Progenitor cell of endocrine pancreas (in vitro differentiated cells): ENCODE measurements around the gene TRAF1. TPM values are rescaled to one million over a fixed set of nuclear protein-coding genes. Genes with fewer than 3 reads are reported as not detected.

Experiments
- DNase-seq: peaks from one replicate; pipeline ENCODE4 v3.0.0; 2021; ENCODE audit warnings: low spot score; ENCODE audit not compliant: unreplicated experiment
- H3K27ac Mint-ChIP-seq: 2 replicates; pipeline ENCODE4 v1.8.0; 2021; ENCODE audit warnings: mild to moderate bottlenecking, moderate library complexity, mixed read lengths
- H3K27me3 Mint-ChIP-seq: 2 replicates; pipeline ENCODE4 v1.8.0; 2021; ENCODE audit warnings: mixed read lengths
- H3K36me3 Mint-ChIP-seq: 2 replicates; pipeline ENCODE4 v1.8.0; 2022; ENCODE audit warnings: mixed read lengths; ENCODE audit not compliant: insufficient read depth
- H3K4me1 Mint-ChIP-seq: 2 replicates; pipeline ENCODE4 v1.8.0; 2021; ENCODE audit warnings: low read depth, mixed read lengths
- H3K4me3 Mint-ChIP-seq: 2 replicates; pipeline ENCODE4 v1.8.0; 2021; ENCODE audit warnings: low read depth, mild to moderate bottlenecking, moderate library complexity, mixed read lengths
- H3K9me3 Mint-ChIP-seq: 2 replicates; pipeline ENCODE4 v1.8.0; 2021; ENCODE audit warnings: low read depth, mixed read lengths
- CTCF ChIP-seq: fragments of 200-600 bp; sonication (generic); IDR thresholded peaks from one replicate; pipeline ENCODE4 v1.5.0; 2021; ENCODE audit warnings: antibody characterized with exemption, mild to moderate bottlenecking; ENCODE audit not compliant: unreplicated experiment
- total RNA-seq: library from RNA; stranded (reverse); gene quantifications from 2 replicates; pipeline ENCODE4 v1.2.1, GENCODE V29; 2021

TRAF1 gene
- total RNA-seq, 1 donor from 2014 or later = 6.7 TPM

DNA sequence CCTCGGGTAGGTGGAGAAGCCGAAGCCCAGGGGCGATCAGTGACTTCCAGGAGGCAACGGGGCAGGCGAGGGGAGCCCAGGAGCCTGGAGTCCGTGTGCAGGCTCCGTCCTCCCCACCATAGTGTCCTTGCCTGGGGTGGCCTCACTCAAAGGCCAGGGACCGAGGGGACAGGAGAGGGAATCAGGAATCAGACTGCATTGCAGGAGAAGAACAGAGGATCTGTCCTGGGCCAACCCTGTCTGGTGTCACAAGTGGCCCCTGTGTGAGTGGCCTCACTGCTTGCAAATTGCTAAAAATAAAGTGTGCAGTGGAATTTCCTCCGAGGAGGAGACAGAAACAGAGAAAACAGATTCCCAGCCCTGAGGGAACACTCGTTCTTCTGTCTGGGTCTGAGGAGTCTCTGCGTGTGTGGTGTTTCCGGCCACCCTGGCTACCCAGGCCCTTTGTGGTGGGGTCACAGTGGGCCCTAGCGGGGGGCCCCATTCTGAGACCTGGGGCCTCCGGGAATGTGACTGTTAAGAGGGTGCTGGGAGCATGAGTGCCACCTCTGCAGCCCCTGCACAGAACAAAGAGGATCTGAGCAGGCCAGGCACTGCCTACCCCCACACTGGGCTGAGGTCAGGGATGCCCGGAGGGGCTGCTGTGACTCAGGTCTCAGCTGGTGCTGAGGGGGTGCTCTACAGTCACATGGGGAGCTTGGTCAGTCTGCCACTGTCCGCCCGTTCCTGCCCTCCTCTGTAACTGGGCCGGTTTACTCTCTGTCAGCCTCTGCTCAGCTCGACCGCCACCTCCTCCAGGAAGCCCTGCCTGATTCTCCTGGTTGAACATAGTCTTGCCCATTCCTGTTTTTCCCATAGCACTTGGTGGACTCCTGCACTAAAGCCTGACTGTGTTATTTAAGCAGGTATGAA is 7.4 kb downstream of the TRAF1 start:
- no peak for DNase-seq
- Mint-ChIP-seq H3K4me3 (no peak overlapping the region), H3K27ac (no peak overlapping the region), H3K4me1 (peaks cover 16% of the 10 kb centered on the region), H3K36me3 (peaks cover 3% of the 10 kb centered on the region), H3K27me3 (no peaks in the 10 kb centered on the region), H3K9me3 (no peaks in the 10 kb centered on the region)
- no peak for TF ChIP-seq CTCF

DNA sequence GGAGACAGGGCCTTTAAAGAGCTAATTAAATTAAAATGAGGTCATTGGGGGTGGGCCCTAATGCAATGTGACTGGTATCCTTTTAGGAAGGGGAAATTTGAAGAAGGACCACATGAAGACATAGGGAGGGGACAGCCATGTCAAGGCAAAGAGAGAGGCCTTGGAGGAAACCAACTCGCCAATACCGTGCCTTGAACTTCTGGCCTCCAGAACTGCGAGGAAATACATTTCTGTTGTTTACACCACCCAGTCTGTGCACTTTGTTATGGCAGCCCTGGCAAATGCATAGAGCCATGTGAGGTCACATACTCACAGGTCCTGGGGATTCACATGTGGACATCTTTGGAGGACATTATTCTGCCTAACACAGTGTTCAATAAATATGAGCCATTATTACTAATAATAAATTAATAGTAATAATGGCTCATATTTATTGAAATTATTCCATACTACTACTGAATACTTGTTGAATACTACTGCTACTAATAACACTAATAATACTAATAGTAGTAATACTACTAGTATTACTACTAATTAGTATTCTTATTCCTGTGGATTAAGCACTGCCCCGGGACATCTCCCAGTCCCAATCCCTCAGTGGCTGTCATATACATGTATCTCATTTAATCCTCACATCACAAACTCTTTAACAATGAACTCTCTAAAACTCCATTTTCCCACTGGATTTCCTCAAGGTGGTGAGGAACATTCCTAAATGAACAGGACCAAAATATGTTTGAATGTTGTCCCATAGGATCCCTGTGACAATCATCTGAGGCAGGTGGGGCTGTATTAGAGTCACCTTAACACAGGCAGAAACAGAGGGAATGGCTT is 8.4 kb downstream of the TRAF1 start:
- no peak for DNase-seq
- Mint-ChIP-seq H3K36me3 (peaks cover 3% of the 10 kb centered on the region), H3K9me3 (no peaks in the 10 kb centered on the region), H3K27ac (no peak overlapping the region), H3K4me1 (peaks cover 16% of the 10 kb centered on the region), H3K27me3 (no peaks in the 10 kb centered on the region), H3K4me3 (no peak overlapping the region)
- TF ChIP-seq CTCF = no peak

DNA sequence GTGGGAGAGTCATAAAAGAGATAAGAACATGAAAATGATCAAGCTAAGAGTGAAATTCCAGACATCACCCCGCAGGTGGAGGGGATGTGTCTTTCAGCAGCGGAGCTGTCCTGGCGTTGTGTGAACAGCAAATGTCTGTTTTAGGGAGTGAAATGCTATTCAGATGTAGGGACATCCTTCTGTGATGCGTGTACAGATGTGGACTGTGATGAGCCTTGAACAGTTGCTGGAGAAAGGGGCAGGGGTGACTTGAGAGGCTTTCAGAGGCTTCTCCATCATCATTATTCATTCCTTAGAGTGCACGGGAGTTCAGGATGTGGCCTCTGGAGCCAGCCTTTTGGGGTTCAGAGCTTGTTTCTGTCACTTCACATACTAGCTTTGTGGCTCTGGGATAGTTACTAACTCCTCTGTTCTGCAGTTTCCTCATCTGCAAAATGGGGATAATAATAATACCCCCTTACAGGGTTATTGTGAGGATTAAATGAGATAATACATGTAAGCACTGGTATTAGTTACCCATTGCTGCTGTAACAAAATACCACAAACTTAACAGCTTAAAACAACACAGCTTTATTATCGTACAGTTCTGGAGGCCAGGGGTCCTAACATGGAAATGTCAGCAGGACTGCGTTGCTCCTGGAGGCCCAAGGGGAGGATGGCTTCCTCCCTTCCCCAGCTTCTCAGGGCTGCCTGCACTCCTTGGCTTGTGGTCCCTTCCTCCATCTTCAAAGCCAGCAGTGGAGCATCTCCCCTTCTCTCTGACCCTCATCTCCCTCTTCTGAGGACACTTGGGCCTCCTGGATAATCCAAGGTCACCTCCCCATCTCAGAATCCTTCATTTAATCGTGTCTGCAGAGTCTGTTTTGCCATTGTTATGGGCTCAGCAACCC is 9.4 kb downstream of the TRAF1 start:
- no peak overlapping the region for H3K4me3 Mint-ChIP-seq
- peaks cover 5% of the 10 kb centered on the region for H3K36me3 Mint-ChIP-seq
- no peak for TF ChIP-seq CTCF
- H3K27ac Mint-ChIP-seq = no peak overlapping the region
- peaks cover 9% of the 10 kb centered on the region for H3K4me1 Mint-ChIP-seq
- no peaks in the 10 kb centered on the region for H3K9me3 Mint-ChIP-seq
- no peak for DNase-seq
- H3K27me3 Mint-ChIP-seq = no peaks in the 10 kb centered on the region

DNA sequence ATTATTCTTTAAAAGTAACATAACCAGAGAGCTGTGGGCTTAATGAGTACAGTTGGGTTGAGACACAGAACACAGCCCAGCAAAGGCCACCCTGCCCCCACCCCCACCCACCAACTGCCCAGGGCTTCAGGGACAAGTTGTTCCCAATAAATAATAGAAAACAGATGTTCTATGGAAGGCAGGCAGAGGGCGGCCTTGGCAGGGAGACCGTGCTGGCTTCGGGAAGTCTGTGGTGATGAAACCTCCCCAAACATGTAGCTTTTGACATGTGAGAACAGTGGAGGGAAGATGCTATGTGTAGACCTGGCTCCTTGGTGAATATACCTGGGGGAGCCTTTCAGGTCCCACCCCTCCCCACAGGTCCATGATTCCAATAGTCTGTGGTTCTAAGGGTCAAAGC is 10.0 kb downstream of the TRAF1 start:
- Mint-ChIP-seq H3K9me3 (no peaks in the 10 kb centered on the region), H3K27ac (no peak overlapping the region), H3K27me3 (no peaks in the 10 kb centered on the region), H3K4me1 (peaks cover 2% of the 10 kb centered on the region), H3K4me3 (no peak overlapping the region), H3K36me3 (peaks cover 5% of the 10 kb centered on the region)
- no peak for TF ChIP-seq CTCF
- DNase-seq = no peak
